Endothelial cell of umbilical vein (primary cell): ENCODE data around the gene ST3GAL4. TPM values are rescaled to one million over a fixed set of nuclear protein-coding genes. Genes with fewer than 3 reads are reported as not detected.

Experiments used
- BruUV-seq: library from RNA; stranded (reverse); fragments of 400-500 nt; replicated peaks from 2 replicates; lab custom pipeline; 2021; lab: Mats Ljungman, UMichigan
- CTCF ChIA-PET: fragments of 300-600, 350-600 bp; sonication (Branson Sonifier 250); formaldehyde crosslinking; loops from one replicate; lab custom pipeline; 2021; ENCODE audit warnings: antibody characterized with exemption, inconsistent platforms; lab: Charles Lee
- POLR2A ChIA-PET: fragments of 300-600, 350-600 bp; sonication (Branson Sonifier 250); formaldehyde crosslinking; loops from one replicate; lab custom pipeline; 2021; ENCODE audit warnings: antibody characterized with exemption, inconsistent platforms; lab: Charles Lee
- DNase-seq: peaks from one replicate; pipeline ENCODE4 v3.0.0-alpha.2; 2011; ENCODE audit warnings: low read depth, low spot score
- FAIRE-seq: peaks from 2 replicates; lab custom pipeline; 2011; peaks lifted over from hg19 to GRCh38; lab: Jason Lieb, UNC
- H2AFZ ChIP-seq: 2 replicates; pipeline ENCODE4 v1.6.0; 2012; ENCODE audit warnings: low read depth, low read length, control low read depth, inconsistent platforms
- H3K27ac ChIP-seq: 2 replicates; pipeline ENCODE4 v1.5.1; 2011; ENCODE audit warnings: low read depth, mild to moderate bottlenecking, control low read depth, low read length, moderate library complexity; ENCODE audit not compliant: insufficient read depth
- H3K27me3 ChIP-seq, 2 experiments: 2 replicates each; pipeline versions ENCODE4 v1.6.0 to v1.6.1; 2011; ENCODE audit warnings: low read length in 2 of 2, mixed read lengths in 1 of 2; ENCODE audit not compliant: control insufficient read depth in 2 of 2, insufficient read depth in 2 of 2
- H3K36me3 ChIP-seq, 2 experiments: 2 replicates in 1 of 2; 3 replicates in 1 of 2; pipeline ENCODE4 v1.5.1; 2011; ENCODE audit warnings: low read length in 2 of 2, mild to moderate bottlenecking in 1 of 2, moderate library complexity in 1 of 2; ENCODE audit not compliant: control insufficient read depth in 2 of 2, insufficient read depth in 2 of 2; ENCODE audit errors: extremely low read depth in 1 of 2
- H3K4me1 ChIP-seq: 3 replicates; pipeline ENCODE4 v1.5.1; 2011; ENCODE audit warnings: mild to moderate bottlenecking, low read length; ENCODE audit not compliant: control insufficient read depth, insufficient read depth; ENCODE audit errors: extremely low read depth
- H3K4me2 ChIP-seq: 2 replicates; pipeline ENCODE4 v1.6.1; 2011; ENCODE audit warnings: low read length, control low read depth, mixed read lengths; ENCODE audit not compliant: insufficient read depth
- H3K4me3 ChIP-seq, 3 experiments: fragments of 200-600 bp in 1 of 3; sonication (generic), shearing (Covaris generic) in 1 of 3; replicated peaks in 1 of 3; 2 replicates each; pipeline ENCODE4 v1.5.1; 2011 to 2016; ENCODE audit warnings: control low read depth in 3 of 3, low read length in 3 of 3, mild to moderate bottlenecking in 2 of 3, inconsistent platforms in 1 of 3, low read depth in 1 of 3, moderate library complexity in 1 of 3; ENCODE audit not compliant: insufficient read depth in 1 of 3
- H3K79me2 ChIP-seq: 2 replicates; pipeline ENCODE4 v1.6.0; 2012; ENCODE audit warnings: low read length, inconsistent platforms; ENCODE audit not compliant: control insufficient read depth, insufficient read depth
- H3K9ac ChIP-seq: replicated peaks from 2 replicates; pipeline ENCODE3; 2011; ENCODE audit warnings: low read length, control low read depth; ENCODE audit not compliant: insufficient read depth; ENCODE audit errors: extremely low read depth
- H3K9me1 ChIP-seq: replicated peaks from 3 replicates; pipeline ENCODE4 v1.6.0; 2011; ENCODE audit warnings: mild to moderate bottlenecking, low read length; ENCODE audit not compliant: control insufficient read depth, insufficient read depth; ENCODE audit errors: extremely low read depth
- H3K9me3 ChIP-seq: replicated peaks from 2 replicates; pipeline ENCODE4 v1.5.1; 2012; ENCODE audit warnings: low read length, inconsistent platforms; ENCODE audit not compliant: control insufficient read depth, insufficient read depth
- H4K20me1 ChIP-seq: replicated peaks from 2 replicates; pipeline ENCODE3; 2011; ENCODE audit warnings: mild to moderate bottlenecking, low read length; ENCODE audit not compliant: control insufficient read depth, insufficient read depth; ENCODE audit errors: extremely low read depth
- CTCF ChIP-seq, 2 donors: IDR thresholded peaks; 1 replicate in 1 of 2; 2 replicates in 1 of 2; pipeline ENCODE4 v1.5.1; 2011; ENCODE audit warnings: low read length in 2 of 2, mild to moderate bottlenecking in 2 of 2, moderate library complexity in 2 of 2, control low read depth in 1 of 2, inconsistent platforms in 1 of 2, low read depth in 1 of 2; ENCODE audit not compliant: insufficient read depth in 1 of 2; ENCODE audit errors: extremely low read depth in 1 of 2
- EZH2 ChIP-seq: IDR thresholded peaks from 2 replicates; pipeline ENCODE4 v1.6.1; 2012; ENCODE audit warnings: borderline replicate concordance, low read depth, mild to moderate bottlenecking, moderate library complexity, low read length, inconsistent platforms; ENCODE audit not compliant: severe bottlenecking
- FOS ChIP-seq: IDR thresholded peaks from 2 replicates; pipeline ENCODE4 v1.6.1; 2011; ENCODE audit warnings: mild to moderate bottlenecking, low read length, moderate library complexity, borderline replicate concordance; ENCODE audit not compliant: insufficient read depth
- GATA2 ChIP-seq: IDR thresholded peaks from 2 replicates; pipeline ENCODE4 v1.7.0; 2011; ENCODE audit warnings: low read depth, mild to moderate bottlenecking, moderate library complexity, mixed read lengths, low read length; ENCODE audit not compliant: insufficient read length, insufficient read depth
- JUN ChIP-seq: IDR thresholded peaks from 2 replicates; pipeline ENCODE4 v1.6.1; 2011; ENCODE audit warnings: borderline replicate concordance, low read depth; ENCODE audit not compliant: insufficient read length, insufficient read depth
- MYC ChIP-seq: IDR thresholded peaks from one replicate; pipeline ENCODE4 v1.6.1; 2011; ENCODE audit warnings: mild to moderate bottlenecking, low read depth, low read length
- POLR2A ChIP-seq: IDR thresholded peaks from 2 replicates; pipeline ENCODE4 v1.6.1; 2012; ENCODE audit warnings: low read depth, mild to moderate bottlenecking, control low read depth, low read length
- POLR2AphosphoS5 ChIP-seq: IDR thresholded peaks from 2 replicates; pipeline ENCODE4 v1.6.1; 2012; ENCODE audit warnings: low read depth, mild to moderate bottlenecking, control low read depth, low read length, moderate library complexity; ENCODE audit not compliant: insufficient read depth
- dilution Hi-C: fragments of 300-500 bp; cut with MboI; formaldehyde crosslinking; loops from one replicate; pipeline ENCODE4 v1.15.0; 2019; ENCODE audit warnings: low sequenced_read_pairs; ENCODE audit not compliant: extremely low pct_ligation_motif_present
- intact Hi-C: fragments of 100-400 bp; cut with micrococcal nuclease; formaldehyde crosslinking; loops from one replicate; pipeline ENCODE4 v1.10.0; 2022
- polyA plus RNA-seq, 4 experiments: library from polyadenylated mRNA; depleted of rRNA in 3 of 4; stranded (reverse) in 3 of 4; unstranded in 1 of 4; fragments of >200 nt; gene quantifications; 2 replicates each; pipeline versions ENCODE4 v1.2.1 to v1.2.3, GENCODE V29; 2011 to 2012; ENCODE audit warnings: missing spikeins in 1 of 4
- total RNA-seq: library from RNA; stranded (reverse); gene quantifications from 2 replicates; pipeline ENCODE4 v1.2.3, GENCODE V29; 2021
- TF ChIP-seq, protein P1 (sequence below): IDR thresholded peaks from 2 replicates; pipeline ENCODE4 v1.6.1; 2011; ENCODE audit not compliant: insufficient read depth, insufficient read length

ST3GAL4 gene
- total and polyA plus RNA-seq, 2 donors (not counting 3 experiments of a cell fraction or from before 2014, with no cell fraction given) = 17.7 to 19.4 TPM

- H3K27me3 ChIP-seq = no peaks in the 10 kb centered on the region
- ChIA-PET POLR2A (no interaction called here), CTCF (interaction anchor here (0.6 to 3.2 kb wide), 4 partner anchors 11 to 112 kb away, joined by 3 to 15 read pairs (median 4); no protein-coding TSS in a partner anchor)
- no peaks in the 10 kb centered on the region for H3K79me2 ChIP-seq
- dilution Hi-C loops = no loop called here
- no peak overlapping the region for H3K4me3 ChIP-seq
- no peaks in the 10 kb centered on the region for H3K9me1 ChIP-seq
- no peak for DNase-seq
- H3K4me1 ChIP-seq = peaks cover 2% of the 10 kb centered on the region
- no peak overlapping the region for H2AFZ ChIP-seq
- H4K20me1 ChIP-seq = no peaks in the 10 kb centered on the region
- no peak for FAIRE-seq
- H3K9ac ChIP-seq = no peak overlapping the region
- TF ChIP-seq GATA2 (no peak), MYC (no peak), JUN (no peak), POLR2A (no peak), EZH2 (no peak), POLR2AphosphoS5 (no peak), FOS (no peak)
- TF ChIP-seq, protein P1, sequence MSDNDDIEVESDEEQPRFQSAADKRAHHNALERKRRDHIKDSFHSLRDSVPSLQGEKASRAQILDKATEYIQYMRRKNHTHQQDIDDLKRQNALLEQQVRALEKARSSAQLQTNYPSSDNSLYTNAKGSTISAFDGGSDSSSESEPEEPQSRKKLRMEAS = no peak
- no peaks in the 10 kb centered on the region for H3K9me3 ChIP-seq
- no TSS peak for BruUV-seq
- H3K36me3 ChIP-seq = no peaks in the 10 kb centered on the region
- intact Hi-C loops = no loop called here
- no peak overlapping the region for H3K27ac ChIP-seq
- H3K4me2 ChIP-seq = no peak overlapping the region
Observed at GRCh38 chr11:126422446-126422845, 67.0 kb downstream of the ST3GAL4 start.

GRCh38 chr11:126423154-126423553 lies 67.7 kb downstream of the ST3GAL4 start:
- CTCF ChIA-PET = interaction anchor here (0.6 to 3.2 kb wide), 5 partner anchors 11 to 113 kb away, joined by 3 to 15 read pairs (median 4); no protein-coding TSS in a partner anchor
- H3K4me2 ChIP-seq = no peak overlapping the region
- no peaks in the 10 kb centered on the region for H3K9me1 ChIP-seq
- no peak overlapping the region for H3K9ac ChIP-seq
- no peaks in the 10 kb centered on the region for H3K79me2 ChIP-seq
- H3K27ac ChIP-seq = no peak overlapping the region
- BruUV-seq = no TSS peak
- FAIRE-seq = no peak
- intact Hi-C loops = no loop called here
- no peak overlapping the region for H2AFZ ChIP-seq
- TF ChIP-seq POLR2AphosphoS5 = no peak
- TF ChIP-seq POLR2A = no peak
- TF ChIP-seq EZH2 = no peak
- TF ChIP-seq CTCF (IDR thresholded peaks at IDR 0.05; ENCODE audit: extremely low read depth in 1 of 2, insufficient read depth in 1 of 2, low read depth in 1 of 2, low read length in 2 of 2) = no peak
- no peak for TF ChIP-seq JUN
- no peak for TF ChIP-seq FOS
- TF ChIP-seq GATA2 = no peak
- TF ChIP-seq, protein P1 = no peak
- no peak for TF ChIP-seq MYC
- no peak for DNase-seq
- H3K27me3 ChIP-seq = no peaks in the 10 kb centered on the region
- no peak overlapping the region for H3K4me3 ChIP-seq
- peaks cover 2% of the 10 kb centered on the region for H3K4me1 ChIP-seq
- POLR2A ChIA-PET = no interaction called here
- H4K20me1 ChIP-seq = no peaks in the 10 kb centered on the region
- dilution Hi-C loops = no loop called here
- no peaks in the 10 kb centered on the region for H3K9me3 ChIP-seq
- no peaks in the 10 kb centered on the region for H3K36me3 ChIP-seq
